Measurements from ENCODE around the gene SSRP1.
A peak's percentile ranks its signal among the peaks of the same experiment; 100 is the strongest.
"Not testable (repeated sequence)": the region's sequence is repeated elsewhere in the genome, so short reads cannot be mapped to it uniquely, and the experiment has no call there.

The SSRP1 gene

DNA sequence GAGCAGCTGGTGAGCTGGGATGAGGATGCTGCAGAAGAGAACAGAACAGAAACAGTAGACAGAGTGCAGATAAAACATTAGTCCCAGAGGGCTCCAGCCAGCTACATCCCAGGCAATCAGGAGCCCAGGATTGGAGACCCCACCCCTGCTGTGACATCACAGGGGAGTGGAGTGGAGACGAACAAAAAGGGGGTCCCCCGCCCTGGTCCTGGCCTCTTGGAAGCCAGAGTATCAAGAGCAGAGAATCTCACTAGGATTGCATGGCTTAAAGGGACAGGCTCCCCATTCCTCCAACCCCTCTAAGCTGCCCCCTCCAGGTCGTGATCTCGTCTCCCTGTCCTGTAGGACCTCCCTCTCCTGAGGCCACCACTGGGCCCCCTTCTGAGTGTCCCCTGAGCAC, 2.5 kb upstream of the SSRP1 start, which contains the start of gene P2RX3:
Gene P2RX3, plus strand, starts transcription at position 211 of the 400 bp plus-strand sequence. CDS start 199 bp downstream, outside the sequence.
- DNase-seq = no peak

DNA sequence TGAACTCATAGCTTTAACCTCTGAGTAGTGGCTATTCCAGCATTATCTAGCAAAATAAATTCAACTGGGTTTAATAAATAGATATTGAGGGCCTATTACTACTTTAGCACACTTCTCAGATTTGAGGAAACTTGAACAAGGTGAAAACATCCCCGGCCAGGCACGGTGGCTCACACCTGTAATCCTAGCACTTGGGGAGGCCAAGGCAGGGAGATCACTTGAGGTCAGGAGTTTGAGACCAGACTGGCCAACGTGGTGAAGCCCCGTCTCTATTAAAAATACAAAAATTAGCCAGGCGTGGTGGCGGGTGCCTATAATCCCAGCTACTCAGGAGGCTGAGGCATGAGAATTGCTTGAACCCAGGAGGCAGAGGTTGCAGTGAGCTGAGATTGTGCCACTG, 1.2 kb upstream of the SSRP1 start:
- not testable (repeated sequence) for DNase-seq

DNA sequence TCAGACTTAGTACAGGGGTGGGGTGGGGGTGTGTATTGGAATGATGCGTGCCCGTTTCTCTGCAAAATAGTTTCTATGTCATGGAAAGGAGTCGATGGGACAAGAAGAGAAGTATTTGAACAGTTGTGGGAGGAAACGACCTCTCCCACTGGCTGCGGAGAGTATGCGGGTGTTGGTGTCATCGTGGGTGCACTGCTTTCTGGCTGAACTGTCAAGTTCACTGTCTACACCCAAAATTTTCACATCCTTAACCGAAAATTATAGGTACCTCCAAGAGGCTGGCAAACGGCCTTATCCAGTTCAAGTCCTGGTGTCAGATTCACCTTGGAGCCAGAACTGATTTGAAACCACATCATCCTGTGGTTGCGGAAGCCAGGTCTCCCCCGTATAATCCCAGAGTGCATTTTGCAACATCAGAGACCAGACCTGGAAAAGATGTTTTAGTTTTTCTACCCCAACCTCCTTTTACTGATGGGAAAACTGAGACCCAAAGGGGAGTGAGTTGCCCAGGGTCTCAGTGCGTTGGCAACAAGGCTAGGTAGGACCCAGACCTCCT, 497 bp upstream of the SSRP1 start:
- peak in 2 of 4 experiments; percentile 30 to 37 for DNase-seq

DNA sequence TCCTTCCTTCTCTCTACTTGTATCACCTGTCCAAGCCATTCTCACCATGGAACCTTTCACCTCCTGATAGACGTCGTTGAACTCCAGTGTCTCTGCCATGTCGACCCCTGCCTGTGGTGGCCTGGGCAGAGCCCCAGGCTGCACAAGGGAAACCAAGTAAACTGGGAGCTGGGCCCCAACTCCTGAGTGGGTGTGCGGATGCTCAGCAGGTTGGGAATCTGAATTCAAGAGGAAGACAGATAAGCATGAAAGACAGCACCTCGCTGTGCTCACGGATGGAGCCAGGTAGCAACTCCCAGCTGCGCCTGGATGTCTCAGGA, 709 bp downstream of the SSRP1 start:
- DNase-seq = no peak

DNA sequence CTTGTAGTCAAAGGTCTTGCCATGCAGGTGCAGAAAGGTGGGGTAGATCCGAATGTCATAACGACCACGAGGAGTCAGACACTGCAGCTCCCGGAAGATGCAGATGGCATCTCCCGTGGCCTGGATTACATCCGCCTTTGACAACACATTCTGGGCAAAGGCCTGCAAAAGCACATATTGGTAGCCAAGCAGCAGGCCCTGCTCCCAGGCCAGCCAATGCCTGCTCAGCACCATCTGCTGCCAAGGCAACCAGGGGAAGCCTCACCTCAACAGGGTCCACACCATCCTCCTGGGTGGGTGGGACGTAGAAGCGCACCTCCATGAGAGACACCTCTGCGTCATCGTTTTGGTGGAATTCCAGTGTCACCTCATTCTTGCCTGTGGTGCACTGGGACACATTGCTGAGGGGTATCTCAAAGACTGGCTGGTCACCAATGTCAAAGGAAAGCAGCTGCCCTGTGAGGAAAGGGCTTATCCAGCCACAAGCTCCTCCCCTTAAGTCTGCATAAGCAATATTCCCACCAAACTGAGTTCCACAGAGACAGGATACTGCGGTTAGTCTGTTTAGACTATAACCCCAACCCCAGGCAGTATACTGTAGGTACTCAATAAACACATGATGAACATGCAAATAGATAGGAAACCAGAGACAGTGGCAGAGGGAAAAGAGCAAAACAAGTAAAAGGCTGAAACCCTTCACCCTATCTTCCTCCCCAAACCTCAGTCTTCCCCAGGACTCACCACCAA, 2.8 kb downstream of the SSRP1 start:
- no peak for DNase-seq

DNA sequence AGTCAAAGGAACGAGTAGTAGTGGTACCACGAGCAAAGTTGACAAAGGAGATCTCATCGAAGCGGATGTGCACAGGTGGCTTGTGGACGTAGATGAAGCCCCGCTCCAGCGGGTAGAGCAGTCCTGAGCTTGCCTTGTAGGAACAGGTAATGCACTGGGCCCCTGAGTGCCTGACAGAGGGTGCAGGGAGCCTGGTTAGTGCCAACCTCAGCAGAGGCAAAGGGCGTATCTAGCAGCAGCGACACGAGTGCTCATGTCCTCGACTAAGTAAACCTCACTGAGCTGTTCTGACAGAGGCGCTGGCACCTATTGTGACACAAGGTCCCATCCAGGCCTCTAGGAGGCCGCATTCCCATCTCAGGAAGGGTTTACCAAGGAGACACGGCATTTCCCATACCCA, 4.0 kb downstream of the SSRP1 start:
- DNase-seq = no peak

DNA sequence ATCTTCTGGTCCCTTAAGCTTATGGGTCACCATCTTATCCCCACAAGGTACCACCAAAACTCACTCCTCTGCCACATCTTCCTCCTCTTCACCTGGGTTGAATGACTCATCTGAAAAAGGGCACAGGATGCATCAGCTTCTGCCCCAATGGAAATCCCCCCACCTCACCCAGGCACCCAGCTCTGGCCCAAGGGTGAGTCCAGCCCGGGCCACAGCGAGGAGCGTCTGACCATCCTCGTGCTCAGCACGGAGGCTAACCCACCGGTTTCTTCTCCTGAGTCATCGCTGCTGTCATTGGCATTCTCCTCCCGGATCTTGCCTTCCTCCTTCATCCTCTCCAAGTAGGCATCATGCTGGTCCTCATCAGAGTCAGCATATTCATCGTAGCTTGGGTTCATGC, 5.7 kb downstream of the SSRP1 start:
- DNase-seq = no peak

DNA sequence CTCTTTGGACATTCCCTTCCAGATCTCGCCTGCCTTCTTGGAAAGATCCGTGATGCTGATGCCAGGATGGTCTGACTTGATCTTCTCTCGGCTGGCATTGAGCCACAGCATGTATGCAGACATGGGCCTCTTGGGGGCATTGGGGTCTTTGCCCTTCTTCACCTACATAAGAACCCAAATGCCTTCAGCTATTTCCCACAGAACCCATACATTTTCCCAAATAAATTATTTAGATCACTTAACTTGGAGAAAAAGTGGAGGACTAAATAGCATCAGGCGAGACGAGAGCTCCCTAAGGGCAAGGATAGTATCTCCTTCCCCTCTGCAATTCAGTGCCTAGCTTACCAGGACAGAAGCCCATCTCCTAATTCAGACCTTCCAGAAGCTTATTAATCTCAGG, 8.0 kb downstream of the SSRP1 start:
- DNase-seq = no peak

DNA sequence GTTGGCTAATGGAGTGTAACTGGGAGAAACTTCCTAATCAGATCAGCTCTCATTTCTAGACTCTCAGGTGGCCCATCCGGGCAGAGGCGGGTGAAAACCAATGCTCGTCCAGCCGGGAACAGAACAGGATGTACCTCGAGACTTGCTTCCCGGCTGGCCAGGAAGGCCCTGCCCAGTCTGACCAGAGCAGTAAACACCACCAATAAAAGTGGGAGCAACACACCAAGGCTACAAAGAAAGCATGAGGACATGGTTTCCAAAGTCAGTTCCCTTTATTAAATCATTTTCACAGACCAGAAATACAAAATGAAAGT, 10.0 kb downstream of the SSRP1 start:
- no peak for DNase-seq

DNA sequence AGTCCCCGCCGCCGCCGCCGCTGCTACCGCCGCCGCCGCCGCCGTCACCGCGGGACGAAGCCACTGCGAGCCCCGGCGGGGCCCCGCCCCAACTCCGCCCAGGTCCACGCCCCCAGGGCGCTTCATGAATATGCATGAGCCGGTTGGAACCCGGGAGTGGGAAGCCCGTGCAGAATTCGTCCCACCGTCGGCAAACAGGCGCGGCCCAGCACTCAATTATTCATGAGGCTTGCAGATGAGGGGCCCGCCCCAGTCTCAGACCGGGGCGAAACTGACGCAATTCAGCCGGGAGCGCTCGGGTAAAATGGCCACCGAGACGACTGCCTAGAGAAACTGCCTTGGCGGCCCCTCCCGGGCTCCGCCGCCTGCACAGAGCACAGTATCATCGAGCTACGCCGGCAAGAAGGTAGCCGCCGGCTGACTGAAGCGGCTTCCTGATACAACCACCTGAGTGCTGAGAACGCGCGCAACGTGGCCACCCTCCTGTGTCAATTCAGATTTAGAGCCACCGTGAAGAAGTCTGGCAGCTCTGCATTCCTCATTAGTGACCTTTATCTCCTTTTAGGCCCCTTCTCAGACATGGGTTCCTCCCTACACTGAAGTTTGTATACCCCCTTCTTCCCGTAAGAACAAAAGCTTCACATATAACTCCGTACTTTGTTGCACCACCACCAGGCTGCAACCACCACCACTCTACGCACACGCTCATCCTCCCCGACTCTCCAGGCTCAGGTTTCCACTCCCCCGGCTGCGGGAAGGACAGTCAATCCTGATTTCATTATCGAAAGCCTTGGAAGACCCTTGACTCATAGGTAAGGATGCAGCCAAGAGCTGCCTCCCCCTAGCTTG, 10.6 kb downstream of the SSRP1 start, which contains the start of gene TNKS1BP1:
Gene TNKS1BP1, minus strand, starts transcription at position 67 of the 849 bp plus-strand sequence. CDS start 3,067 bp downstream, outside the sequence.
- DNase-seq = peak; percentile 93 to 98 (median 96)

DNA sequence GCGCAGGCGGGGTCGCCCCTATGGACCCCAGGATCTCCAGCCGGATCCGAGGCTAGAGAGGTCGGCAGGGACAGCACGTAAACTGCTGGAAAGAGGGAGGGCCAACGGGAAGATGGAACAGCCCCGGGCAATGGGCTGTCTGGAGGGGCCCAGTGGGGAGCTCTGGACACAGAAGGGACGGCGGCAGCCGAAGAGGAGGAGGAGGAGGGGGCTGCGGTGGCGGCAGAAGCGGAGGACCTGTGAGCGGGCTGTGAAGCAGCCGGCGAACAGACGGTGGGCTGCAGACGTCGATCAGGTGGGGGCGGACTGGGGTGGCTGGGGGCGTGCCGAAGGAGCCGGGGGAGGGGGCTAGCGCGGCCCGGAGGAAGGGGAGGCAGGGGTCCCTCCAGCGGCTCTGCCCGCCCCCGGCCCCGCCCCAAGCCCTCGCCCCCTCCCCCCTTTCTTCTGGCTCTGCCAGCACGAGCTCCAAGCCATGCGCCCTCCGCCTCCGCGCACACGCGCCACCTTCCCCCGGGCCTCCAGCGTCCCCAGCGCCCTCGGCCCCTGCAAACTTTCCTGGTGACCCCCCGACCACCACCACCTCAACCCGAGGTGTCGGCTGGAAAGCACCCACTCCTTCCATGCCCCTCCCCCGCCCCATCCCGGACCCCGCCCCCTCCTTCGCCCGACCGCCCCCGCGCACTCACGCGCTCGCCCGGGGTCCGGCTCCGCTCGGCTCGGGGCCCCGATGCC, 11.4 kb downstream of the SSRP1 start:
- DNase-seq = peak in 3 of 4 experiments; percentile 33 to 59 (median 40)

DNA sequence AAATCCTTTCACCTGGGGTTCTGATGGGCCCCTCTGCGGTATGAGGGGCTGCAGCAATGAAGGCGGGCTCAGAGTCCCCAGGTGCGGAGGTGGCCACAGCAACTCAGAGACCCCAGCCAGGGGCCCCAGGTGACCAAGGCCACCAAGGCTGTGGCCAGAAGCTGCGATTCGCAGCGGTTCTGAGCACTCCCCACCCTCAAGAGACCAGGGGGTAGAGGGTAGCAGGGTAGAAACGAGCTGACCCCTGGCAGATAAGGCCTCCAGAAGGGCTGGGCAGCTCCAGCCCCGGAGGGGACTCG, 11.9 kb downstream of the SSRP1 start:
- DNase-seq = no peak

DNA sequence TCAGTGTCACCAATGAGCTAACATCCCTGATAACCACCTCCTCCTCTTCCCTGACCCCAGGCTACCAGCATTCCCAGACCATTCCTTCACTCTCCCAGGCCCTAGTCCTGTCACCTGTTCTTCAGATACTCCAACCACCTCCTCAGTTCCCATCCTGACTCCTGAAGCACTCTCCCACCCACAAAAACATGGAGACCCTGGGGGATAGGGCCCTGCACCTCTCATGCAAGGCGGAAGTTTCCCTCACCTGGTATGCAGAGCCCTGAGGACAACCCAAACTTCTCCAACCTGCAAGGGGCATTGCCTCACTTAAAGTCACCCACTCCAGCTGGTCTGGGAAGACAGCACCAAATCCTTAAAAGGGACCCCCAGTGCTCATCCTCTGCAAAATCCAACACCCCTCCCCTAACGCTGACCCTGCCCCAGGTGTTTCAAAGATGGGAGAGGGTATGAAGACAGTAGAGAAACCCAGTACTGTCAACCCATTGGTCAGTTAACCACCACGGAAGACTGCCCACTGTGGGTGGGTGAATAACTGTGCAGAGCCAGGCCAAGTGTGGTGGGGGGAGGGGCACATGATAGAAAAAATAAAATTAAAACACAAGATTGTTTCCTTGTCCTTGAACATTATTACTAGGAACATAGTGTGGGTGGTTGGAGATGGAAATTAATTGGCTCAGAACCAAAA, 12.4 kb downstream of the SSRP1 start:
- DNase-seq = no peak

DNA sequence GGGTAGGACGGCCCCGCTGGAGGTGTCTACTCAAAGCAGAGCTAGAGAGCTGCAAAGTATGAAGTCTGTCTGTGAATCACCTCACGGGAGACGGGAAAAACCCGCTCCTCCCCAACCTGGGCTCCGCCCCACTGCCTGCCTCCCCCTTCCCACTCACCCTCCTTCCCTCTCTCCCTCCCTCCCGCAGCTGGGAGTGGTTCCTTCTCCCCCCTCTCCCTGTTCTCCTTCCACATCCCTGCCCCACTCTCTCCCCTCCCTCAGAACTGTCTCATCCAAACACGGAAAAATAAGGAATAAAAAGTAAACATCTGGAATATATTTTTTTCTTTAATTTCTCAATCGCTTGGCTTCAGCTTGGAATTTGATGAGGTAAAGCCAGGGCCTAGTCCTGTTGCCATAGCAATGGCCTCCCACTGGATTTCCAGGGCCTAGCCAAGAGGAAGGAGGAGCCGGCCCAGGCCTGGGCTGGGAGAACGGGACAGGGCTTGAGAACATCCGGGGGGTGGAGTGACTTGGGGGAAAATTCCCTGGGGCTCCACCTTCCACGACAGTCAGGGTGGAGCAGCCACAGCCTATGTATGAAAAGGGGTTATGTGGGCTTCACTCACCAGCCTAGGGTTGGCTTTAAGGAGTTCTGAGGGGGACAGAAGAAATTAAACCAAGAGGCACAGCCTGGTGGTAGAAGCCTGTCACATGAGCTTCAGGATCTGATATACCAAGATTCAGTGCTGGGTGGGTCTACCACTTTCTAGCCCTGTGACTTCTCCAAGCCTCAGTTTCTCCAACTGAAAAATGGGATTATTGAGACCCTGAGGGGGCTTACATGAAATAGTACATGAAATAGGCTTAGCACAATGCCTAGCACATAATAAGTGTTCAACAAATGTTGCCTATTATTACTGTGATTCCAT, 13.2 kb downstream of the SSRP1 start:
- peak in 2 of 4 experiments; percentile 16 to 52 for DNase-seq

DNA sequence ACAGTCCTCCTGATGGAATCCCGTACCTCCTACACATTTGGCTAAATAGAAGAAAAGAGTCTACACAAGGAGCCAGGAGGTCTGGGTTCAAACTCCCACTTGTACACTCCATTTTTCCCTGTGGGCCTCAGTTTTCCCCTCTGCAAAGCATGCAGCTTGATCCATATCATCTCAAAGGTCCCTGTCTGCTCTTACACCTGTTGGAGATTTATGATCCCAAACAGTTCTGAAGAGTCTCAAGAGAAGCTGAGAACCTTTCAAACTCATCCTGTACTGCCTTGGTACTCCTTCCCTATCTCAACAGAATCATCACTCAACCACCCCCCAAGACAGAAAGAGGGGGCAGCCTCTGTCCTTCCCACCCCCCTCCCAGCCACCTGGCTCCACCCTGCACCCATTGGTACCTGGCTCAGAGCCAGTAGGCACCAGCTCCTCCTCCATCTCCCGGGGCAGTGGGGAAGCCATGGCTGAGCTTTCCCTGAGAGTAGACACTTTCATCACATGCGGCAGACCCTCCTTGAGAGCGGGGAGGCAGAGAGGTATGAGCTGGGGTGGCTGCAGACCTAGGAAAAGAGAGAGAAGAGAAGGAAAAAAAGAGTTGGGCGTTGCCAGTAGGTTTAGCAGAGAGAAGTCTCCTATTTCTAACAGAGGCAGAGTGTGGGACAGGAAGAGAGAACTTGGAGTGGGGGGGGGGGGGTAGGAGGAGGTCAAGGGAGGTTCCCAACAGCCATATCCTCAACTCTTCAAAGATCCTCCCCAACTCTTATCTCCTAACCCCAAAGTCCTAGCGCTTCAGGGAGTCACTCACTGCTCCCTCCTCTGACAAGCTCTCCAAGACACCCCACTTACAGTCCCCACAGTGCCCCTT, 14.1 kb downstream of the SSRP1 start:
- no peak for DNase-seq

DNA sequence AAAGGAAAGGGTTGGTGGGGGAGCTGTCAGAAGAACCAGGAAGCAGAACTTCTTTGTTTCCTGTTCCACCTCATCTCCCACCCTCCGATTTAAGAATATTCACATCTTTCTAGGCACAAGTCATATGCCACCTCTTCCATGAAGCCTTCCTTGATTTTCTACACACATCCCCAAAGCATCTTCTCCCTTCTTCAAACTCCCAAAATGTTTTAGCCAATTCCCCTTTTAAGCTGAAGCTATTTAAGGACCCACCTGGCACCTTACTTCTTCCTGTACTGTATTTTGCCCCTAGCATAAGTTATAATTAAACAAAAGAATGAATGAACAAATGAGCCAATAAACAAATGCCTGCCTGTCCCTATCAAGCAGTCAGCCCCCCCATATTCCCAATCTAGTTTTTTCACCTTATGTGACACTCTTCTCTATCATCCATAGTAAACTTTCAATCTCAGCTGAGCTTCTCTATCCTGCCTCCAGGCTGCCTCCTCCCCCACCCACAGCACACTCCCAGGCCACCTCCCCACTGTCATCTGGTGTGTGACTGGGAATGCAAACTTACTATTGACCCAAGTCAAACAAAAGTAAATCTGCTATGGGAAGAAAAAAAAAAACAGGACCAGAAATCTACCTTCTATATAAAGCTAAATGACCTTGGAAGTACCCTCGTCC, 14.8 kb downstream of the SSRP1 start:
- peak in 1 of 4 experiments; percentile 25 for DNase-seq

DNA sequence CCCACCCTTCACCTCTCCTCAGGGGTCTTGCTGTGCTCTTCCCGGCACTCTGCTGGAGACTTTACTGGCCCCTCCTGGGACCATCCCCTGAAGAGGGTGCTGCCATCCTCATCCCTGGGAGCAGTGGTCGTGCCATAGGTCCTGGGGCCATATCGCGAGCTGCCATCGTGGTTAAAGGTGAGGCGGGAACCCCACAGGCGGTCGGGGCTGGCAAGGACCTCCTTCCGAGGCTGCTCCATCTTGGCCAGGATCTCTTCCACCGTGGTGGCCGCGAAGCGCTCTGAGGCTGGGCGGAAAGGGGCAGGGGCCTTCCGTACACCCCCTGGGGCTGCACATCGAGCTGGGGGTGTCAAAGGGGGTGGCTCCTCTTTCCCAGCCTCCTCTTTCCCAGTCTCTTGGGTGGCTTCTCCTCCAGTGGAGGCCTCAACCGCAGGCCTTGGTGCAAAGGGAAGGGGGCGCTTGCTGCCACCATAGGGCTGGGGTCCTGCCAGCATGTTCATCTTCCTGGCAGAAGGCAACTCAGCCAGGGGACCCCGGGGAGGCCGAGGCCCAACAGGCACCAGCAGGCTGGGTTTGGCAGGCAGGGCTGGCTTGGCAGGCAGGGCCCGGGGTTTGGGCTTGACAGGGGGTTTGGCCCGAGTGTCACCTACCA, 15.5 kb downstream of the SSRP1 start:
- DNase-seq = no peak

DNA sequence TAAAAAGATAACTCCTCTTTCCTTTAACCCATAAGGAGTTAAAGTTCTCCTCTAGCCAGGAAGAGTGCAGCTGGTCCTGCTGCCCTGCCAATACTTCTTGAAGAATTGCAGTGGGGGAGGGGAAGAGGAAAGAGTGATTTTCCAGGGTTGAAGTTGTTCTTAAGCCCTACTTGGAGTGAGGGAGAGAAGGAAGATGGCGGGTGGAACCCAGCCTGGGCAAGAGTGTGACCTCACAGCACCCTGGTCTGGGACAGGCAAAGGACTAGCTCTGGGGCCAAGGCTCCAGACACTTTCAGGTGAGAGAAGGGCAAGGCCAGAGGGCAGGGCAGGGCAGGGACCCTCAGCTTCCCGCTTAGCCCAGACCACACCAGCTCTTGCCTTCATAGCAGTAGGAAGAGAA, 17.5 kb downstream of the SSRP1 start:
- DNase-seq = no peak

DNA sequence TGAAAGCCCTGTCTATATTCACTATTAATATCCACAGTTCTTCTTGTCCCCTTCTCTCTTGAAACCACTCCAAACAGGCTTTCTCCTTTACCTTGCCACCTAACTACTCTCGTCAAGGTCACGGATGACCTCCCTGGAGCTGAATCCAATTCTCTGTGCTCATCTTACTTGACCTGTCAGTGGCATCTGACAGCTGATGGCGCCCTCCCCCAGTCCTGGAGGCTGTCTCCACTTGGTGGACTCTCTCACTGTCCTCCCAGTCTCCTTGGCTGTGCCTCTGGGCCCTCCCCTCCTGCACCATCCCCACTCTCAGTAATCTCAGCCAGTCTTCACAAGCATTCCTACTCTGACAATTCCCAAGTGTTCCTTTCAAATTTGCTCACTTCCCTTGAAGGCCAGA, 19.7 kb downstream of the SSRP1 start:
- no peak for DNase-seq
